Measurements from ENCODE around the gene FGD6. TPM values are rescaled to one million over a fixed set of nuclear protein-coding genes. Genes with fewer than 3 reads are reported as not detected.
"Not testable (repeated sequence)": the region's sequence is repeated elsewhere in the genome, so short reads cannot be mapped to it uniquely, and the experiment has no call there.

Gene FGD6
- total and polyA plus RNA-seq, 2 donors (not counting 1 experiment from before 2014, with no cell fraction given): 3.3 to 4.7 TPM

- Histone ChIP-seq H3K4me3 (replicated peaks in 1 of 4; ENCODE audit: control extremely low read depth in 1 of 4, insufficient read depth in 1 of 4, low read depth in 3 of 4, low read length in 4 of 4) (no peak overlapping the region), H3K9ac (ENCODE audit: insufficient read depth, low read length) (no peak overlapping the region), H3K4me2 (ENCODE audit: extremely low read depth, insufficient read depth, low read length) (no peak overlapping the region), H3K27me3 (ENCODE audit: control insufficient read depth, insufficient read depth, low read length) (no peaks in the 10 kb centered on the region), H3K9me3 (ENCODE audit: control insufficient read depth, insufficient read depth, low read depth, low read length) (no peaks in the 10 kb centered on the region), H3K4me1 (ENCODE audit: control insufficient read depth, extremely low read depth, insufficient read depth, low read length) (peaks cover 2% of the 10 kb centered on the region), H4K20me1 (ENCODE audit: control insufficient read depth, extremely low read depth, insufficient read depth, low read length) (no peaks in the 10 kb centered on the region), H3K79me2 (ENCODE audit: control insufficient read depth, insufficient read depth, low read length) (peaks cover 23% of the 10 kb centered on the region), H2AFZ (ENCODE audit: low read length) (no peak overlapping the region), H3K27ac (ENCODE audit: insufficient read depth, low read length) (no peak overlapping the region), H3K36me3 (ENCODE audit: control insufficient read depth, insufficient read depth, low read length) (peaks cover 6% of the 10 kb centered on the region)
- no peak for DNase-seq (ENCODE audit: low read depth in 2 of 2)
- TF ChIP-seq CTCF (conservative IDR thresholded peaks at IDR 0.05 in 1 of 2, IDR thresholded peaks at IDR 0.05 in 1 of 2; ENCODE audit: low read depth in 1 of 2, low read length in 2 of 2) (no peak), EZH2 (IDR thresholded peaks at IDR 0.05; ENCODE audit: low read length, missing control alignments) (no peak)
These were observed 27.1 kb upstream of the FGD6 start for GRCh38 chr12:95244350-95244749.

- no peak overlapping the region for H3K4me3 ChIP-seq (replicated peaks in 1 of 4; ENCODE audit: control extremely low read depth in 1 of 4, insufficient read depth in 1 of 4, low read depth in 3 of 4, low read length in 4 of 4)
- no peak overlapping the region for H3K9ac ChIP-seq (ENCODE audit: insufficient read depth, low read length)
- H3K4me1 ChIP-seq (ENCODE audit: control insufficient read depth, extremely low read depth, insufficient read depth, low read length): peaks cover 2% of the 10 kb centered on the region
- no peak for TF ChIP-seq EZH2 (IDR thresholded peaks at IDR 0.05; ENCODE audit: low read length, missing control alignments)
- TF ChIP-seq CTCF (conservative IDR thresholded peaks at IDR 0.05 in 1 of 2, IDR thresholded peaks at IDR 0.05 in 1 of 2; ENCODE audit: low read depth in 1 of 2, low read length in 2 of 2): no peak
- H3K4me2 ChIP-seq (ENCODE audit: extremely low read depth, insufficient read depth, low read length): no peak overlapping the region
- H3K9me3 ChIP-seq (ENCODE audit: control insufficient read depth, insufficient read depth, low read depth, low read length): no peaks in the 10 kb centered on the region
- H3K79me2 ChIP-seq (ENCODE audit: control insufficient read depth, insufficient read depth, low read length): peaks cover 25% of the 10 kb centered on the region
- no peaks in the 10 kb centered on the region for H3K27me3 ChIP-seq (ENCODE audit: control insufficient read depth, insufficient read depth, low read length)
- H4K20me1 ChIP-seq (ENCODE audit: control insufficient read depth, extremely low read depth, insufficient read depth, low read length): no peaks in the 10 kb centered on the region
- peaks cover 6% of the 10 kb centered on the region for H3K36me3 ChIP-seq (ENCODE audit: control insufficient read depth, insufficient read depth, low read length)
- no peak overlapping the region for H2AFZ ChIP-seq (ENCODE audit: low read length)
- DNase-seq (ENCODE audit: low read depth in 2 of 2): no peak
- H3K27ac ChIP-seq (ENCODE audit: insufficient read depth, low read length): no peak overlapping the region
These were observed 26.4 kb upstream of the FGD6 start for GRCh38 chr12:95243497-95244183.

- TF ChIP-seq EZH2 (IDR thresholded peaks at IDR 0.05; ENCODE audit: low read length, missing control alignments): no peak
- TF ChIP-seq CTCF (conservative IDR thresholded peaks at IDR 0.05 in 1 of 2, IDR thresholded peaks at IDR 0.05 in 1 of 2; ENCODE audit: low read depth in 1 of 2, low read length in 2 of 2): no peak
These were observed 24.7 kb upstream of the FGD6 start for GRCh38 chr12:95241761-95242506.

GRCh38 chr12:95241138-95241537 lies 23.9 kb upstream of the FGD6 start:
- DNase-seq (ENCODE audit: low read depth in 2 of 2); H4K20me1 ChIP-seq (ENCODE audit: control insufficient read depth, extremely low read depth, insufficient read depth, low read length); H2AFZ ChIP-seq (ENCODE audit: low read length); H3K36me3 ChIP-seq (ENCODE audit: control insufficient read depth, insufficient read depth, low read length); H3K4me2 ChIP-seq (ENCODE audit: extremely low read depth, insufficient read depth, low read length); H3K27ac ChIP-seq (ENCODE audit: insufficient read depth, low read length); H3K27me3 ChIP-seq (ENCODE audit: control insufficient read depth, insufficient read depth, low read length); H3K9ac ChIP-seq (ENCODE audit: insufficient read depth, low read length); H3K4me3 ChIP-seq (replicated peaks in 1 of 4; ENCODE audit: control extremely low read depth in 1 of 4, insufficient read depth in 1 of 4, low read depth in 3 of 4, low read length in 4 of 4); H3K4me1 ChIP-seq (ENCODE audit: control insufficient read depth, extremely low read depth, insufficient read depth, low read length); H3K9me3 ChIP-seq (ENCODE audit: control insufficient read depth, insufficient read depth, low read depth, low read length): not testable (repeated sequence)
- peaks cover 27% of the 10 kb centered on the region for H3K79me2 ChIP-seq (ENCODE audit: control insufficient read depth, insufficient read depth, low read length)

More at GRCh38 chr12:95241761-95242506, 24.7 kb upstream of the FGD6 start:
- peaks cover 25% of the 10 kb centered on the region for H3K79me2 ChIP-seq (ENCODE audit: control insufficient read depth, insufficient read depth, low read length)
- no peaks in the 10 kb centered on the region for H3K9me3 ChIP-seq (ENCODE audit: control insufficient read depth, insufficient read depth, low read depth, low read length)
- H3K4me1 ChIP-seq (ENCODE audit: control insufficient read depth, extremely low read depth, insufficient read depth, low read length): peaks cover 2% of the 10 kb centered on the region
- H3K27me3 ChIP-seq (ENCODE audit: control insufficient read depth, insufficient read depth, low read length): no peaks in the 10 kb centered on the region
- peaks cover 6% of the 10 kb centered on the region for H3K36me3 ChIP-seq (ENCODE audit: control insufficient read depth, insufficient read depth, low read length)
- no peak overlapping the region for H3K4me3 ChIP-seq (replicated peaks in 1 of 4; ENCODE audit: control extremely low read depth in 1 of 4, insufficient read depth in 1 of 4, low read depth in 3 of 4, low read length in 4 of 4)
- H3K4me2 ChIP-seq (ENCODE audit: extremely low read depth, insufficient read depth, low read length): no peak overlapping the region
- no peak overlapping the region for H2AFZ ChIP-seq (ENCODE audit: low read length)
- H3K27ac ChIP-seq (ENCODE audit: insufficient read depth, low read length): no peak overlapping the region
- no peak for DNase-seq (ENCODE audit: low read depth in 2 of 2)
- no peaks in the 10 kb centered on the region for H4K20me1 ChIP-seq (ENCODE audit: control insufficient read depth, extremely low read depth, insufficient read depth, low read length)
- H3K9ac ChIP-seq (ENCODE audit: insufficient read depth, low read length): no peak overlapping the region

Measured in fibroblast of lung (primary cell).